OCI-LY1 (cell line): Measurements from ENCODE around the gene MCCD1.

Experiments used
- EZH2 ChIP-seq: fragments of 200-600 bp; sonication (generic), shearing (Covaris generic); IDR thresholded peaks from 2 replicates; pipeline ENCODE4 v1.8.0; 2017; ENCODE audit warnings: borderline replicate concordance, mixed run types, mild to moderate bottlenecking, antibody characterized with exemption, low read length, moderate library complexity, mixed read lengths
- TF ChIP-seq, protein P1 (sequence below): fragments of 200-600 bp; sonication (generic), shearing (Covaris generic); IDR thresholded peaks from 2 replicates; pipeline ENCODE4 v1.5.1; 2017; ENCODE audit warnings: mild to moderate bottlenecking, antibody characterized with exemption, low read length, moderate library complexity, mixed read lengths

DNA sequence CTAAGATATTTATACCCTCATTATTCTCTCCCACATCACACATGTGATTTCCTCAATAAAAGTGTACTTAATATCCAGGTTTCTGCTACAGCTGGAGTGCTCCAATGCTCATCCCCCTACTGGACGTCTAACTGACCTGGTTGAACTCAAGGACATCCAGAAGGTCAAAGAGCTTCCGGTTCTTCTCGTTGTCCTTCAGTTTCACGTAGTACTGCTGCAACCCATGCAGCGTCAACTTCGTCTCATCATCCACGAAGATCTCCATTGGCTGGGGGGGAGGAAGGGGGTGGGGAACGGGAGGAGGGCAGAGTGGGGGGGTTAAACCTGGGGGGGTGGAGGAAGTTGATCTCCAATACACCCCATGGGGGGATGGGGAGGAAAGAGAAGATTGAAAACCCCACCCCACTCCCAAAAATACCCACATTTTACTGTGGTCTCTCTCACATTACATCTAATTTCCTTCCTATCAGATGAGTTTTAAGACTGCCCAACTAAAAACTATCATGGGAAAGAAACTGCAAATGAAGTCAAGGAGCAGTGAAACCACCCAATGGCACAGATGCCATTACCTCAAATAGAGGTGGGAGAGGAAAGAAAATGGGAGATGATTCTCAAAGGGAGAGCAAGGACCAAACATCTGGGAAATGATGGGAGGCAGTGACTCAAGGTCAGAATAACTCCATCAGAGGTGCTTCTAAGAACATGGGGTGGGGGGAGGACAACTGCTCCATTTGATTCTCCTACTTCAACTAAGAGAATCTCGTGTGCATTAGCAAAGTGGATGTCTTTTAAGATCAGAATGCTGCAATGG lies 4.1 kb downstream of the MCCD1 start:
- TF ChIP-seq, protein P1, sequence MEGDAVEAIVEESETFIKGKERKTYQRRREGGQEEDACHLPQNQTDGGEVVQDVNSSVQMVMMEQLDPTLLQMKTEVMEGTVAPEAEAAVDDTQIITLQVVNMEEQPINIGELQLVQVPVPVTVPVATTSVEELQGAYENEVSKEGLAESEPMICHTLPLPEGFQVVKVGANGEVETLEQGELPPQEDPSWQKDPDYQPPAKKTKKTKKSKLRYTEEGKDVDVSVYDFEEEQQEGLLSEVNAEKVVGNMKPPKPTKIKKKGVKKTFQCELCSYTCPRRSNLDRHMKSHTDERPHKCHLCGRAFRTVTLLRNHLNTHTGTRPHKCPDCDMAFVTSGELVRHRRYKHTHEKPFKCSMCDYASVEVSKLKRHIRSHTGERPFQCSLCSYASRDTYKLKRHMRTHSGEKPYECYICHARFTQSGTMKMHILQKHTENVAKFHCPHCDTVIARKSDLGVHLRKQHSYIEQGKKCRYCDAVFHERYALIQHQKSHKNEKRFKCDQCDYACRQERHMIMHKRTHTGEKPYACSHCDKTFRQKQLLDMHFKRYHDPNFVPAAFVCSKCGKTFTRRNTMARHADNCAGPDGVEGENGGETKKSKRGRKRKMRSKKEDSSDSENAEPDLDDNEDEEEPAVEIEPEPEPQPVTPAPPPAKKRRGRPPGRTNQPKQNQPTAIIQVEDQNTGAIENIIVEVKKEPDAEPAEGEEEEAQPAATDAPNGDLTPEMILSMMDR: no peak
- TF ChIP-seq EZH2: no peak
